SK-N-SH (cell line): ENCODE results near the gene THSD7B. TPM values are rescaled to one million over a fixed set of nuclear protein-coding genes. Genes with fewer than 3 reads are reported as not detected.
A peak's percentile ranks its signal among the peaks of the same experiment; 100 is the strongest.

ENCODE experiments used
- CTCF ChIA-PET: fragments of 300-600, 350-600 bp; formaldehyde crosslinking; extraction: SDS; loops from one replicate; lab custom pipeline; 2021; lab: Yijun Ruan, JAX
- POLR2A ChIA-PET: fragments of 350-600 bp; sonication (Branson Sonifier 250); formaldehyde crosslinking; extraction: SDS; loops from one replicate; lab custom pipeline; 2020; ENCODE audit warnings: antibody characterized with exemption, inconsistent platforms; lab: Yijun Ruan, JAX
- DNase-seq: peaks from one replicate; pipeline ENCODE4 v3.0.0; 2012
- H2AFZ ChIP-seq: fragments of 200-600 bp; sonication (generic); 2 replicates; pipeline ENCODE4 v1.8.1; 2016; ENCODE audit warnings: antibody characterized with exemption, mild to moderate bottlenecking, low read depth
- H3F3A ChIP-seq: fragments of 200-600 bp; sonication (generic); replicated peaks from 2 replicates; pipeline ENCODE3; 2016; ENCODE audit warnings: antibody characterized with exemption, mild to moderate bottlenecking; ENCODE audit not compliant: insufficient read depth
- H3K27ac ChIP-seq, 2 experiments: fragments of 200-500 bp in 1 of 2; fragments of 200-600 bp in 1 of 2; sonication (Bioruptor generic) in 1 of 2; sonication (generic), shearing (Covaris generic) in 1 of 2; 2 replicates each; pipeline versions ENCODE4 v1.5.1 to v1.6.1; 2014 to 2016; ENCODE audit warnings: low read depth in 2 of 2, inconsistent platforms in 1 of 2, low read length in 1 of 2, mild to moderate bottlenecking in 1 of 2, mixed read lengths in 1 of 2
- H3K27me3 ChIP-seq: fragments of 200-600 bp; sonication (generic), shearing (Covaris generic); 2 replicates; pipeline ENCODE4 v1.6.1; 2016; ENCODE audit warnings: mixed run types; ENCODE audit not compliant: insufficient read depth
- H3K36me3 ChIP-seq, 2 experiments: fragments of 200-500 bp in 1 of 2; fragments of 200-600 bp in 1 of 2; sonication (Bioruptor generic) in 1 of 2; sonication (generic) in 1 of 2; replicated peaks in 1 of 2; 2 replicates each; pipeline versions ENCODE3 to v1.5.1; 2014 to 2016; ENCODE audit warnings: low read length in 1 of 2, mild to moderate bottlenecking in 1 of 2; ENCODE audit not compliant: insufficient read depth in 2 of 2, control insufficient read depth in 1 of 2
- H3K4me1 ChIP-seq, 2 experiments: fragments of 200-500 bp in 1 of 2; fragments of 200-600 bp in 1 of 2; sonication (Bioruptor generic) in 1 of 2; sonication (generic), shearing (Covaris generic) in 1 of 2; 2 replicates each; pipeline versions ENCODE4 v1.5.1 to v1.6.1; 2014 to 2016; ENCODE audit warnings: low read depth in 1 of 2, low read length in 1 of 2, mixed run types in 1 of 2; ENCODE audit not compliant: insufficient read depth in 2 of 2, control insufficient read depth in 1 of 2
- H3K4me2 ChIP-seq: fragments of 200-600 bp; sonication (generic), shearing (Covaris generic); 2 replicates; pipeline ENCODE4 v1.6.1; 2017; ENCODE audit warnings: mixed run types
- H3K4me3 ChIP-seq, 2 experiments: fragments of 200-500 bp in 1 of 2; fragments of 200-600 bp in 1 of 2; sonication (Bioruptor generic) in 1 of 2; sonication (generic), shearing (Covaris generic) in 1 of 2; 2 replicates each; pipeline versions ENCODE4 v1.5.1 to v1.8.1; 2014 to 2016; ENCODE audit warnings: low read depth in 2 of 2, inconsistent platforms in 1 of 2, low read length in 1 of 2, mild to moderate bottlenecking in 1 of 2, mixed read lengths in 1 of 2, moderate library complexity in 1 of 2
- H3K79me2 ChIP-seq: fragments of 200-600 bp; sonication (generic); 2 replicates; pipeline ENCODE4 v1.8.1; 2017; ENCODE audit warnings: mild to moderate bottlenecking; ENCODE audit not compliant: insufficient read depth
- H3K9ac ChIP-seq: fragments of 200-600 bp; sonication (generic); 2 replicates; pipeline ENCODE4 v1.6.1; 2017; ENCODE audit warnings: mixed run types
- H3K9me2 ChIP-seq: fragments of 200-600 bp; sonication (generic); 2 replicates; pipeline ENCODE4 v1.6.1; 2017; ENCODE audit warnings: mixed run types
- H3K9me3 ChIP-seq: fragments of 200-600 bp; sonication (generic); 2 replicates; pipeline ENCODE4 v1.6.1; 2017; ENCODE audit warnings: mixed run types, mild to moderate bottlenecking, moderate library complexity
- H4K20me1 ChIP-seq: fragments of 200-600 bp; sonication (generic); 2 replicates; pipeline ENCODE4 v1.6.1; 2017; ENCODE audit warnings: mild to moderate bottlenecking, mixed run types; ENCODE audit not compliant: insufficient read depth
- CTCF ChIP-seq: fragments of 200-600 bp; sonication (generic); IDR thresholded peaks from 2 replicates; pipeline ENCODE4 v1.6.1; 2017; ENCODE audit warnings: antibody characterized with exemption, mild to moderate bottlenecking, moderate library complexity
- ELF1 ChIP-seq: IDR thresholded peaks from 2 replicates; pipeline ENCODE4 v1.4.0; 2012
- GATA2 ChIP-seq: sonication (generic); formaldehyde crosslinking; IDR thresholded peaks from 2 replicates; pipeline ENCODE4 v1.5.0; 2020; ENCODE audit warnings: mild to moderate bottlenecking, missing genetic modification reagents
- IRF3 ChIP-seq: fragments of 150-350 bp; IDR thresholded peaks from 2 replicates; pipeline ENCODE4 v1.6.1; 2016; ENCODE audit warnings: mild to moderate bottlenecking, low read depth, low read length
- JUND ChIP-seq: IDR thresholded peaks from 2 replicates; pipeline ENCODE4 v1.4.0; 2012
- MEF2A ChIP-seq: IDR thresholded peaks from 2 replicates; pipeline ENCODE4 v1.4.0; 2012; ENCODE audit warnings: low read depth, borderline replicate concordance
- MXI1 ChIP-seq: IDR thresholded peaks from 2 replicates; pipeline ENCODE4 v1.6.1; 2012; ENCODE audit warnings: mild to moderate bottlenecking, low read depth, low read length, improper control_type of control experiment
- NFIC ChIP-seq: IDR thresholded peaks from 2 replicates; pipeline ENCODE4 v1.4.0; 2012; ENCODE audit warnings: borderline replicate concordance
- NRF1 ChIP-seq: IDR thresholded peaks from 2 replicates; pipeline ENCODE4 v1.6.1; 2012; ENCODE audit warnings: low read depth, mild to moderate bottlenecking, low read length
- PBX3 ChIP-seq: IDR thresholded peaks from 2 replicates; pipeline ENCODE4; 2012
- POLR2AphosphoS5 ChIP-seq: IDR thresholded peaks from 2 replicates; pipeline ENCODE4 v1.6.1; 2012; ENCODE audit warnings: low read depth, low read length
- RXRA ChIP-seq: IDR thresholded peaks from 2 replicates; pipeline ENCODE4 v1.4.0; 2012; ENCODE audit warnings: low read depth, mild to moderate bottlenecking, borderline replicate concordance
- TAF1 ChIP-seq: IDR thresholded peaks from 2 replicates; pipeline ENCODE4 v1.6.1; 2012; ENCODE audit warnings: low read depth, mild to moderate bottlenecking, low read length, moderate library complexity, borderline replicate concordance
- USF1 ChIP-seq: IDR thresholded peaks from 2 replicates; pipeline ENCODE4 v1.4.0; 2012; ENCODE audit warnings: low read depth, borderline replicate concordance
- USF2 ChIP-seq: fragments of 150-350 bp; IDR thresholded peaks from 2 replicates; pipeline ENCODE4 v1.6.1; 2017; ENCODE audit warnings: antibody characterized with exemption, low read length, low read depth, borderline replicate concordance
- WGBS: methylation state at CpG from one replicate; pipeline ENCODE4 v1.1.6; 2017; ENCODE audit warnings: low lambda C conversion rate; 5-methylcytosine and 5-hydroxymethylcytosine counted together
- polyA plus RNA-seq, 3 experiments: library from polyadenylated mRNA; depleted of rRNA; stranded (reverse); fragments of >200 nt; gene quantifications; 2 replicates each; pipeline ENCODE4 v1.2.3, GENCODE V29; 2012

The THSD7B gene
- polyA plus RNA-seq, 1 of the 3 experiments (the other 2 are of a cell fraction), result not detected

GRCh38 chr2:137190411-137191195, 425.3 kb downstream of the THSD7B start:
- peak; percentile 18 for DNase-seq
- Histone ChIP-seq H3K4me1 (peaks cover 0 to 13% of the 10 kb centered on the region in 2 experiments; a peak in 2 of 4 replicates), H3K36me3 (no peaks in the 10 kb centered on the region), H3F3A (no peaks in the 10 kb centered on the region), H3K9ac (no peak overlapping the region), H3K4me2 (no peak overlapping the region), H3K27ac (no peak overlapping the region), H3K9me2 (no peaks in the 10 kb centered on the region), H2AFZ (no peak overlapping the region), H3K79me2 (no peaks in the 10 kb centered on the region), H3K27me3 (no peaks in the 10 kb centered on the region), H3K4me3 (no peak overlapping the region), H3K9me3 (no peaks in the 10 kb centered on the region), H4K20me1 (no peaks in the 10 kb centered on the region)
- POLR2A ChIA-PET, result no interaction called here
- CTCF ChIA-PET, result interaction anchor here (1.0 to 1.5 kb wide), 2 partner anchors 257 to 767 kb away, joined by 3 read pairs; no protein-coding TSS in a partner anchor
- no peak for TF ChIP-seq JUND
- TF ChIP-seq GATA2 (CRISPR knock-in tag), result no peak
- no peak for TF ChIP-seq ELF1
- TF ChIP-seq USF1, result no peak
- TF ChIP-seq NRF1, result no peak
- TF ChIP-seq IRF3, result no peak
- TF ChIP-seq TAF1, result no peak
- TF ChIP-seq MXI1, result no peak
- TF ChIP-seq MEF2A, result no peak
- no peak for TF ChIP-seq NFIC
- no peak for TF ChIP-seq POLR2AphosphoS5
- TF ChIP-seq RXRA, result no peak
- no peak for TF ChIP-seq USF2
- TF ChIP-seq CTCF, result no peak
- TF ChIP-seq PBX3, result no peak
- 51% methylated on average over 7 of the region's 13 CpGs for WGBS
